Measurements from ENCODE around the gene FHIP2A. TPM values are rescaled to one million over a fixed set of nuclear protein-coding genes. Genes with fewer than 3 reads are reported as not detected.

FHIP2A gene
- polyA plus RNA-seq, 3 donors = 4.4 to 9.6 (median 9.2) TPM

GRCh38 chr10:114791768-114792167 lies 29.8 kb upstream of the FHIP2A start:
- DNase-seq = no peak
- no peak for TF ChIP-seq CTCF (IDR thresholded peaks at IDR 0.05)

DNA sequence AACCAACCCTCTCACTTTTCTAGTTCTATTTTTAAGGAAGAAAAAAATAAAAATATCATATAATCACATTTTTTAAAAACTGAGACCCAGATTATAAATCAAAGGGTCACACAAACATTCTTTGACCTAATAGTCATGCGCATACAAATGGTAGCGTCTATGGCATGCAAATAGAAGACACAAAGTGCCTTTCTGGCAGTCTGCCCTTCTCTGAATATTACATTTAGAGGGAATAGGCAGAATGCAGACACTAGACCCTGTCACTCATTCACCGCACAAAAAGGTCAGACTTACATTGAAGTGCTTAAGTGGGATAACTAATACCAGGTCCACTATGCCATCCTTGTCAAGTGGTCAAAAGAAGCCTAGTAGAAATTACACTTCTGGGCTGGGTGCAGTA lies 26.5 kb upstream of the FHIP2A start:
- no peak overlapping the region for H3K27ac Mint-ChIP-seq
- no peak for TF ChIP-seq CTCF (IDR thresholded peaks at IDR 0.05)
- Histone ChIP-seq H3K36me3 (replicated peaks in 1 of 2; ENCODE audit: control insufficient read depth in 1 of 2, insufficient read depth in 2 of 2, low read length in 2 of 2) (no peaks in the 10 kb centered on the region), H3K4me3 (replicated peaks in 1 of 3; ENCODE audit: low read depth in 2 of 3, low read length in 3 of 3) (no peak overlapping the region), H3K9ac (ENCODE audit: insufficient read depth, low read length, poor library complexity, severe bottlenecking) (no peak overlapping the region), H2AFZ (ENCODE audit: insufficient read depth, low read depth, low read length, poor library complexity, severe bottlenecking) (no peak overlapping the region), H3K27ac (ENCODE audit: low read depth in 1 of 2, low read length in 2 of 2) (no peak overlapping the region), H3K4me2 (replicated peaks; ENCODE audit: extremely low read depth, low read length, poor library complexity, severe bottlenecking) (no peak overlapping the region), H3K9me3 (replicated peaks in 1 of 2; ENCODE audit: control insufficient read depth in 1 of 2, insufficient read depth in 1 of 2, low read length in 2 of 2) (no peaks in the 10 kb centered on the region), H4K20me1 (ENCODE audit: insufficient read depth, low read length) (no peaks in the 10 kb centered on the region), H3K27me3 (ENCODE audit: control insufficient read depth in 2 of 2, insufficient read depth in 2 of 2, low read length in 2 of 2) (no peaks in the 10 kb centered on the region), H3K79me2 (ENCODE audit: insufficient read depth, low read length) (no peaks in the 10 kb centered on the region), H3K4me1 (ENCODE audit: control insufficient read depth in 1 of 2, insufficient read depth in 2 of 2, low read length in 2 of 2) (no peaks in the 10 kb centered on the region)
- no peak overlapping the region for H3K4me3 Mint-ChIP-seq
- intact Hi-C loops (cut with micrococcal nuclease) = no loop called here
- H3K4me1 Mint-ChIP-seq = no peaks in the 10 kb centered on the region
- H3K9me3 Mint-ChIP-seq = peaks cover 0 to 5% (median 2%) of the 10 kb centered on the region in 7 donors
- WGBS (ENCODE audit: insufficient coverage) = no CpG with 5 or more reads among the region's 3 CpGs
- DNase-seq = no peak
- H3K36me3 Mint-ChIP-seq = no peaks in the 10 kb centered on the region
- H3K27me3 Mint-ChIP-seq (ENCODE audit: low read depth in 3 of 3) = peaks cover 0 to 2% (median 0%) of the 10 kb centered on the region in 3 donors

More at GRCh38 chr10:114791768-114792167, 29.8 kb upstream of the FHIP2A start:
- no peaks in the 10 kb centered on the region for H3K27me3 Mint-ChIP-seq (ENCODE audit: low read depth in 3 of 3)
- no peaks in the 10 kb centered on the region for H3K4me1 Mint-ChIP-seq
- Histone ChIP-seq H3K4me3 (replicated peaks in 1 of 3; ENCODE audit: low read depth in 2 of 3, low read length in 3 of 3) (no peak overlapping the region), H3K9me3 (replicated peaks in 1 of 2; ENCODE audit: control insufficient read depth in 1 of 2, insufficient read depth in 1 of 2, low read length in 2 of 2) (no peaks in the 10 kb centered on the region), H3K4me2 (replicated peaks; ENCODE audit: extremely low read depth, low read length, poor library complexity, severe bottlenecking) (no peak overlapping the region), H3K27me3 (ENCODE audit: control insufficient read depth in 2 of 2, insufficient read depth in 2 of 2, low read length in 2 of 2) (no peaks in the 10 kb centered on the region), H3K79me2 (ENCODE audit: insufficient read depth, low read length) (no peaks in the 10 kb centered on the region), H3K9ac (ENCODE audit: insufficient read depth, low read length, poor library complexity, severe bottlenecking) (no peak overlapping the region), H4K20me1 (ENCODE audit: insufficient read depth, low read length) (no peaks in the 10 kb centered on the region), H2AFZ (ENCODE audit: insufficient read depth, low read depth, low read length, poor library complexity, severe bottlenecking) (no peak overlapping the region), H3K27ac (ENCODE audit: low read depth in 1 of 2, low read length in 2 of 2) (no peak overlapping the region), H3K4me1 (ENCODE audit: control insufficient read depth in 1 of 2, insufficient read depth in 2 of 2, low read length in 2 of 2) (no peaks in the 10 kb centered on the region), H3K36me3 (replicated peaks in 1 of 2; ENCODE audit: control insufficient read depth in 1 of 2, insufficient read depth in 2 of 2, low read length in 2 of 2) (no peaks in the 10 kb centered on the region)
- no peak overlapping the region for H3K27ac Mint-ChIP-seq
- no peaks in the 10 kb centered on the region for H3K36me3 Mint-ChIP-seq
- peaks cover 0 to 3% (median under 1%) of the 10 kb centered on the region in 7 donors for H3K9me3 Mint-ChIP-seq
- no CpG with 5 or more reads among the region's 3 CpGs for WGBS (ENCODE audit: insufficient coverage)
- H3K4me3 Mint-ChIP-seq = no peak overlapping the region
- intact Hi-C loops (cut with micrococcal nuclease) = no loop called here
